ENCODE data around the gene FARS2. TPM values are rescaled to one million over a fixed set of nuclear protein-coding genes. Genes with fewer than 3 reads are reported as not detected.

FARS2 gene
- total and polyA plus RNA-seq, 2 experiments from 2014 or later, result 9.9 to 15.4 TPM

- H3K9me2 ChIP-seq (replicated peaks; ENCODE audit: insufficient read depth), result no peaks in the 10 kb centered on the region
- H3K27ac ChIP-seq, result no peak overlapping the region
- H3K36me3 ChIP-seq (replicated peaks; ENCODE audit: insufficient read depth, low read depth), result no peaks in the 10 kb centered on the region
- no peaks in the 10 kb centered on the region for H3K4me1 ChIP-seq (ENCODE audit: insufficient read depth)
- peaks cover 7% of the 10 kb centered on the region for H3K9me3 ChIP-seq (ENCODE audit: low read depth)
- WGBS (ENCODE audit: low lambda C conversion rate, missing lambda C conversion rate), result 95% methylated on average over 4 of the region's 4 CpGs
- TF ChIP-seq CTCF (IDR thresholded peaks at IDR 0.05; ENCODE audit: poor library complexity) (no peak), EZH2phosphoT487 (IDR thresholded peaks at IDR 0.05; ENCODE audit: low read depth, severe bottlenecking, unreplicated experiment) (no peak), EZH2 (IDR thresholded peaks at IDR 0.05; ENCODE audit: borderline replicate concordance) (no peak)
- DNase-seq (ENCODE audit: low spot score), result no peak
- no peak overlapping the region for H3K4me2 ChIP-seq
- no peaks in the 10 kb centered on the region for H4K20me1 ChIP-seq (ENCODE audit: insufficient read depth, poor library complexity, severe bottlenecking)
- H3K27me3 ChIP-seq, result no peaks in the 10 kb centered on the region
- no peak overlapping the region for H3K4me3 ChIP-seq
- H3K79me2 ChIP-seq, result no peaks in the 10 kb centered on the region
- no peak overlapping the region for H2AFZ ChIP-seq
Observed at GRCh38 chr6:5405976-5406375, 144.7 kb downstream of the FARS2 start.

GRCh38 chr6:5411414-5411813 is 150.1 kb downstream of the FARS2 start:
- Histone ChIP-seq H3K79me2 (no peaks in the 10 kb centered on the region), H3K9me2 (replicated peaks; ENCODE audit: insufficient read depth) (no peaks in the 10 kb centered on the region)

GRCh38 chr6:5412017-5412416 is 150.7 kb downstream of the FARS2 start:
- Histone ChIP-seq H3K9me2 (replicated peaks; ENCODE audit: insufficient read depth) (no peaks in the 10 kb centered on the region), H2AFZ (no peak overlapping the region), H3K4me2 (no peak overlapping the region), H3K9me3 (ENCODE audit: low read depth) (no peaks in the 10 kb centered on the region), H4K20me1 (ENCODE audit: insufficient read depth, poor library complexity, severe bottlenecking) (no peaks in the 10 kb centered on the region), H3K4me1 (ENCODE audit: insufficient read depth) (no peaks in the 10 kb centered on the region), H3K27ac (no peak overlapping the region), H3K79me2 (no peaks in the 10 kb centered on the region), H3K27me3 (no peaks in the 10 kb centered on the region), H3K36me3 (replicated peaks; ENCODE audit: insufficient read depth, low read depth) (no peaks in the 10 kb centered on the region), H3K4me3 (no peak overlapping the region)
- no peak for DNase-seq (ENCODE audit: low spot score)
- no peak for TF ChIP-seq EZH2 (IDR thresholded peaks at IDR 0.05; ENCODE audit: borderline replicate concordance)
- no peak for TF ChIP-seq CTCF (IDR thresholded peaks at IDR 0.05; ENCODE audit: poor library complexity)
- TF ChIP-seq EZH2phosphoT487 (IDR thresholded peaks at IDR 0.05; ENCODE audit: low read depth, severe bottlenecking, unreplicated experiment), result no peak
- WGBS (ENCODE audit: low lambda C conversion rate, missing lambda C conversion rate), result 84% methylated on average over 5 of the region's 5 CpGs

More at GRCh38 chr6:5411414-5411813, 150.1 kb downstream of the FARS2 start:
- Histone ChIP-seq H3K9me3 (ENCODE audit: low read depth) (no peaks in the 10 kb centered on the region), H3K4me2 (no peak overlapping the region), H3K4me1 (ENCODE audit: insufficient read depth) (no peaks in the 10 kb centered on the region), H3K4me3 (no peak overlapping the region), H3K36me3 (replicated peaks; ENCODE audit: insufficient read depth, low read depth) (no peaks in the 10 kb centered on the region), H2AFZ (no peak overlapping the region), H4K20me1 (ENCODE audit: insufficient read depth, poor library complexity, severe bottlenecking) (no peaks in the 10 kb centered on the region), H3K27me3 (no peaks in the 10 kb centered on the region), H3K27ac (no peak overlapping the region)
- TF ChIP-seq EZH2phosphoT487 (IDR thresholded peaks at IDR 0.05; ENCODE audit: low read depth, severe bottlenecking, unreplicated experiment) (no peak), EZH2 (IDR thresholded peaks at IDR 0.05; ENCODE audit: borderline replicate concordance) (no peak), CTCF (IDR thresholded peaks at IDR 0.05; ENCODE audit: poor library complexity) (no peak)
- DNase-seq (ENCODE audit: low spot score), result no peak

GRCh38 chr6:5412663-5413062 is 151.3 kb downstream of the FARS2 start:
- no peak overlapping the region for H3K27ac ChIP-seq
- H2AFZ ChIP-seq, result no peak overlapping the region
- no peaks in the 10 kb centered on the region for H3K4me1 ChIP-seq (ENCODE audit: insufficient read depth)
- H3K79me2 ChIP-seq, result no peaks in the 10 kb centered on the region
- no peaks in the 10 kb centered on the region for H3K9me3 ChIP-seq (ENCODE audit: low read depth)
- WGBS (ENCODE audit: low lambda C conversion rate, missing lambda C conversion rate), result 94% methylated on average over 7 of the region's 7 CpGs
- H3K9me2 ChIP-seq (replicated peaks; ENCODE audit: insufficient read depth), result no peaks in the 10 kb centered on the region
- no peak for DNase-seq (ENCODE audit: low spot score)
- no peak overlapping the region for H3K4me3 ChIP-seq
- no peak overlapping the region for H3K4me2 ChIP-seq
- no peaks in the 10 kb centered on the region for H3K36me3 ChIP-seq (replicated peaks; ENCODE audit: insufficient read depth, low read depth)
- no peaks in the 10 kb centered on the region for H3K27me3 ChIP-seq
- TF ChIP-seq EZH2phosphoT487 (IDR thresholded peaks at IDR 0.05; ENCODE audit: low read depth, severe bottlenecking, unreplicated experiment) (no peak), CTCF (IDR thresholded peaks at IDR 0.05; ENCODE audit: poor library complexity) (no peak), EZH2 (IDR thresholded peaks at IDR 0.05; ENCODE audit: borderline replicate concordance) (no peak)
- H4K20me1 ChIP-seq (ENCODE audit: insufficient read depth, poor library complexity, severe bottlenecking), result no peaks in the 10 kb centered on the region

All from hepatocyte (in vitro differentiated cells).